Neural progenitor cell (in vitro differentiated cells): Measurements from ENCODE around the gene CAP2. TPM values are rescaled to one million over a fixed set of nuclear protein-coding genes. Genes with fewer than 3 reads are reported as not detected.

Experiments
- DNase-seq: peaks from one replicate; pipeline ENCODE4 v3.0.0-alpha.2; 2016; ENCODE audit warnings: low spot score
- H2AFZ ChIP-seq: fragments of 200-600 bp; sonication (generic); replicated peaks from 2 replicates; pipeline ENCODE4 v1.6.1; 2016; ENCODE audit warnings: antibody characterized with exemption
- H3F3A ChIP-seq: fragments of 200-600 bp; sonication (generic); 2 replicates; pipeline ENCODE4 v1.6.1; 2016; ENCODE audit warnings: antibody characterized with exemption, low read depth
- H3K27ac ChIP-seq: fragments of 200-600 bp; sonication (generic); 2 replicates; pipeline ENCODE4 v1.5.1; 2016; ENCODE audit warnings: mild to moderate bottlenecking
- H3K27me3 ChIP-seq: fragments of 200-600 bp; sonication (generic); 2 replicates; pipeline ENCODE4 v1.6.1; 2016; ENCODE audit warnings: mild to moderate bottlenecking, moderate library complexity
- H3K36me3 ChIP-seq: fragments of 200-600 bp; sonication (generic); 2 replicates; pipeline ENCODE4 v1.5.1; 2016
- H3K4me1 ChIP-seq: fragments of 200-600 bp; sonication (generic); 2 replicates; pipeline ENCODE4 v1.6.1; 2016; ENCODE audit warnings: mixed run types
- H3K4me2 ChIP-seq: fragments of 200-600 bp; sonication (generic); 2 replicates; pipeline ENCODE4 v1.6.1; 2016
- H3K4me3 ChIP-seq: fragments of 200-600 bp; sonication (generic); 2 replicates; pipeline ENCODE4 v1.5.1; 2016
- H3K79me2 ChIP-seq: fragments of 200-600 bp; sonication (generic); 2 replicates; pipeline ENCODE4 v1.6.1; 2016; ENCODE audit warnings: low read depth
- H3K9ac ChIP-seq: fragments of 200-600 bp; sonication (generic); 2 replicates; pipeline ENCODE4 v1.6.1; 2016
- H3K9me3 ChIP-seq: fragments of 200-600 bp; sonication (generic); 2 replicates; pipeline ENCODE4 v1.5.1; 2016; ENCODE audit warnings: low read depth
- H4K20me1 ChIP-seq: fragments of 200-600 bp; sonication (generic); 2 replicates; pipeline ENCODE4 v1.6.1; 2016; ENCODE audit warnings: low read depth
- H3K27ac Mint-ChIP-seq: 3 replicates; pipeline ENCODE4 v1.8.0; 2021; ENCODE audit warnings: mixed read lengths
- H3K27me3 Mint-ChIP-seq: 2 replicates; pipeline ENCODE4 v1.8.0; 2022; ENCODE audit warnings: low read depth, mild to moderate bottlenecking, inconsistent platforms, moderate library complexity, mixed read lengths; ENCODE audit not compliant: insufficient read depth
- H3K36me3 Mint-ChIP-seq: 3 replicates; pipeline ENCODE4 v1.8.0; 2021; ENCODE audit warnings: mixed read lengths
- H3K4me1 Mint-ChIP-seq: 3 replicates; pipeline ENCODE4 v1.8.0; 2021; ENCODE audit warnings: mixed read lengths
- H3K4me3 Mint-ChIP-seq: 3 replicates; pipeline ENCODE4 v1.8.0; 2021; ENCODE audit warnings: mild to moderate bottlenecking, moderate library complexity, mixed read lengths
- H3K9me3 Mint-ChIP-seq: 3 replicates; pipeline ENCODE4 v1.8.0; 2020; ENCODE audit warnings: mixed read lengths
- EZH2 ChIP-seq: fragments of 200-600 bp; sonication (generic); IDR thresholded peaks from 2 replicates; pipeline ENCODE4 v1.6.1; 2017; ENCODE audit warnings: antibody characterized with exemption, mild to moderate bottlenecking, moderate library complexity
- EZH2phosphoT487 ChIP-seq: fragments of 200-600 bp; sonication (generic); IDR thresholded peaks from 2 replicates; pipeline ENCODE4 v1.6.1; 2017; ENCODE audit warnings: antibody characterized with exemption
- total RNA-seq: library from RNA; depleted of rRNA; stranded (reverse); fragments of >200 nt; gene quantifications from 2 replicates; pipeline ENCODE4 v1.2.3, GENCODE V29; 2015; ENCODE audit warnings: low replicate concordance
- TF ChIP-seq, protein P1 (sequence below): fragments of 200-600 bp; sonication (generic); IDR thresholded peaks from 2 replicates; pipeline ENCODE4 v1.5.1; 2017; ENCODE audit warnings: antibody characterized with exemption, mild to moderate bottlenecking

Gene CAP2
- total RNA-seq, 1 donor from 2014 or later, result 27.4 TPM

DNA sequence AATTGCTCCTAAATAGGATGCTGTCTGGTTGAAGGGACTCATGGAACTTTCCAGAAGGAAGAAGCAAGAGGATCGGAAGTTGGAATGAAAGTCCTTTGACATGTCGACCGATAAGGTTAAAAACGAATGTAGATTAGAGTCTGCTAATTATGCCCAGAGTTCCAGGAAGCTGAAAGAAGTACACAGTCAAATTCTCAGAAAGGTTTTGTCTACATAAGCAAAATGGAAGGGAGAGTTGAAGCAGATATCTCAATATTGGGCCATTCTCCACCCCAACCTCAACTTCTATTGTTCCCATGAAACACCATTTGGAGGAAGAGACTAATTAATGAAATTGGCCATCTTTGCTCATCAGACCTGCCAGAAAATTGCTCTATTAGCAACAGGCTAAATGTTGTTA is 64.0 kb downstream of the CAP2 start:
- no peaks in the 10 kb centered on the region for H3K79me2 ChIP-seq
- H3K4me3 ChIP-seq, result no peak overlapping the region
- no peak for DNase-seq
- no peak overlapping the region for H3K27ac Mint-ChIP-seq
- no peaks in the 10 kb centered on the region for H4K20me1 ChIP-seq
- peaks cover 3% of the 10 kb centered on the region for H3K4me1 Mint-ChIP-seq
- no peaks in the 10 kb centered on the region for H3F3A ChIP-seq
- no peak overlapping the region for H2AFZ ChIP-seq
- no peak overlapping the region for H3K27ac ChIP-seq
- no peaks in the 10 kb centered on the region for H3K9me3 ChIP-seq
- H3K36me3 ChIP-seq, result no peaks in the 10 kb centered on the region
- peaks cover 19% of the 10 kb centered on the region for H3K36me3 Mint-ChIP-seq
- H3K27me3 Mint-ChIP-seq, result peaks cover 5% of the 10 kb centered on the region
- H3K9ac ChIP-seq, result no peak overlapping the region
- no peak overlapping the region for H3K4me2 ChIP-seq
- peaks cover 7% of the 10 kb centered on the region for H3K4me1 ChIP-seq
- TF ChIP-seq EZH2 (no peak), EZH2phosphoT487 (no peak)
- TF ChIP-seq, protein P1, sequence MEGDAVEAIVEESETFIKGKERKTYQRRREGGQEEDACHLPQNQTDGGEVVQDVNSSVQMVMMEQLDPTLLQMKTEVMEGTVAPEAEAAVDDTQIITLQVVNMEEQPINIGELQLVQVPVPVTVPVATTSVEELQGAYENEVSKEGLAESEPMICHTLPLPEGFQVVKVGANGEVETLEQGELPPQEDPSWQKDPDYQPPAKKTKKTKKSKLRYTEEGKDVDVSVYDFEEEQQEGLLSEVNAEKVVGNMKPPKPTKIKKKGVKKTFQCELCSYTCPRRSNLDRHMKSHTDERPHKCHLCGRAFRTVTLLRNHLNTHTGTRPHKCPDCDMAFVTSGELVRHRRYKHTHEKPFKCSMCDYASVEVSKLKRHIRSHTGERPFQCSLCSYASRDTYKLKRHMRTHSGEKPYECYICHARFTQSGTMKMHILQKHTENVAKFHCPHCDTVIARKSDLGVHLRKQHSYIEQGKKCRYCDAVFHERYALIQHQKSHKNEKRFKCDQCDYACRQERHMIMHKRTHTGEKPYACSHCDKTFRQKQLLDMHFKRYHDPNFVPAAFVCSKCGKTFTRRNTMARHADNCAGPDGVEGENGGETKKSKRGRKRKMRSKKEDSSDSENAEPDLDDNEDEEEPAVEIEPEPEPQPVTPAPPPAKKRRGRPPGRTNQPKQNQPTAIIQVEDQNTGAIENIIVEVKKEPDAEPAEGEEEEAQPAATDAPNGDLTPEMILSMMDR, result no peak
- H3K9me3 Mint-ChIP-seq, result peaks cover 3% of the 10 kb centered on the region
- no peaks in the 10 kb centered on the region for H3K27me3 ChIP-seq
- no peak overlapping the region for H3K4me3 Mint-ChIP-seq

DNA sequence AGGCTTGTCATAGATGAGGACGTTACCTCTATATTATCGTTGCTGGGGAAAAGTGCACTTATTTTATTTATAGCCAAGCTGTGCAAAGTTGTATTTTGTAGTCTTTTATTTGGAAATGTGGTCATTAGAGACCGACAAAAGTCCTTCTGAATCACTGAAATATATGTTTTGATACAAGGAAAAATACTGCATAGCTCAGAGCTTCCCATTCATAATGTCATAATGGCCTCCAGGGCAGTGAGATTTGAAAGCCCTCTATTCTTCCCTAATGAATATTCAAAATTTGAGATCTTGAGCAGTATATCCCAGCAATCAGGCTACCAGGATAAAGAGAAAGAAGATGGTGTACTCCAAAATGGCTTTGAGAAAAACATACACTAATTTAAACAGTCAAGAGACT is 64.6 kb downstream of the CAP2 start:
- Histone ChIP-seq H2AFZ (no peak overlapping the region), H3K79me2 (no peaks in the 10 kb centered on the region), H3K9ac (no peak overlapping the region), H3K4me3 (no peak overlapping the region), H3K36me3 (no peaks in the 10 kb centered on the region), H3K27ac (no peak overlapping the region), H3K27me3 (no peaks in the 10 kb centered on the region), H3K9me3 (no peaks in the 10 kb centered on the region), H3K4me2 (no peak overlapping the region), H3K4me1 (peaks cover 7% of the 10 kb centered on the region), H4K20me1 (no peaks in the 10 kb centered on the region), H3F3A (no peaks in the 10 kb centered on the region)
- Mint-ChIP-seq H3K4me3 (no peak overlapping the region), H3K27ac (no peak overlapping the region), H3K9me3 (peaks cover 3% of the 10 kb centered on the region), H3K4me1 (peaks cover 3% of the 10 kb centered on the region), H3K27me3 (peaks cover 5% of the 10 kb centered on the region), H3K36me3 (peaks cover 19% of the 10 kb centered on the region)
- TF ChIP-seq EZH2phosphoT487 (no peak), EZH2 (no peak)
- TF ChIP-seq, protein P1, result no peak
- DNase-seq, result no peak

DNA sequence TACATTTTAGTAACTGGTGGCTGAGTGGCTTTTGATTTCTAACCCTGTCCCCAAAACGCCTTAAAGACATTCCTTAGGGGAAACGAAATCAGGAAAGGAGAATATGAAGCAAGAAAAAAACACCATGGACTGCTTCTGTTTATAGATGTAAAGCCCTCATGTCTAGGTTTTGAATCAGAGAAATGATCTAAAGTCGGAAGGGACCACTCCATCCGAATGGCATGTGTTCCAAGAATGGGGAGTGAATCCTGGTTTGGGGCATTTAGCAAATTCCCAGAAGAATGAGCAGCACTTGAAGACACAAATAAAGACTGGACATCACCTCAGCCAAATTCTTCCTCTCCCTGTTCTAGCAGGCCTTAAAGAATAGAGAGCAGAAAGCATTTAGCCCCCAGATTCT is 65.6 kb downstream of the CAP2 start:
- Histone ChIP-seq H4K20me1 (no peaks in the 10 kb centered on the region), H3K4me3 (no peak overlapping the region), H3K4me2 (no peak overlapping the region), H3F3A (no peaks in the 10 kb centered on the region), H2AFZ (no peak overlapping the region), H3K79me2 (no peaks in the 10 kb centered on the region), H3K4me1 (peaks cover 7% of the 10 kb centered on the region), H3K36me3 (no peaks in the 10 kb centered on the region), H3K9ac (no peak overlapping the region), H3K9me3 (no peaks in the 10 kb centered on the region), H3K27ac (no peak overlapping the region), H3K27me3 (no peaks in the 10 kb centered on the region)
- H3K4me3 Mint-ChIP-seq, result no peak overlapping the region
- DNase-seq, result no peak
- H3K9me3 Mint-ChIP-seq, result peaks cover 3% of the 10 kb centered on the region
- peaks cover 28% of the 10 kb centered on the region for H3K36me3 Mint-ChIP-seq
- H3K4me1 Mint-ChIP-seq, result peaks cover 3% of the 10 kb centered on the region
- peaks cover 5% of the 10 kb centered on the region for H3K27me3 Mint-ChIP-seq
- no peak for TF ChIP-seq EZH2phosphoT487
- no peak overlapping the region for H3K27ac Mint-ChIP-seq

DNA sequence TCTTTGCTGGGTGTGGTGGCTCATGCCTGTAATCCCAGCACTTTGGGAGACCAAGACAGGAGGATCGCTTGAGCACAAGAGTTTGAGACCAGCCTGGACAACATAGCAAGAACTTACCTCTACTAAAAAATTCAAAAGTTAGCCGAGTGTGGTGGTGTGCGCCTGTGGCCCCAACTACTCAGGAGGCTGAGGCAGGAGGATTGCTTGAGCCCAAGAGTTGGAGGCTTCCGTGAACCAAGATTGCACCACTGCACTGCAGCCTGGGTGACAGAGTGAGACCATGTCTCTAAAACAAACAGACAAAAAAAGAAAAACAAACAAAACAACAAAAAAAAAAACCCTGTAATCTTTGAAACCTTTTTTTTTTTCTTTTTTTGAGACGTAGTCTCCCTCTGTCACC is 67.5 kb downstream of the CAP2 start:
- H2AFZ ChIP-seq, result no peak overlapping the region
- H4K20me1 ChIP-seq, result no peaks in the 10 kb centered on the region
- TF ChIP-seq EZH2phosphoT487, result no peak
- no peak for TF ChIP-seq EZH2
- TF ChIP-seq, protein P1, result no peak
- H3K9me3 Mint-ChIP-seq, result no peaks in the 10 kb centered on the region
- no peak overlapping the region for H3K9ac ChIP-seq
- DNase-seq, result no peak
- peaks cover 3% of the 10 kb centered on the region for H3K27me3 Mint-ChIP-seq
- no peaks in the 10 kb centered on the region for H3K27me3 ChIP-seq
- peaks cover 3% of the 10 kb centered on the region for H3K4me1 Mint-ChIP-seq
- H3K79me2 ChIP-seq, result no peaks in the 10 kb centered on the region
- no peaks in the 10 kb centered on the region for H3F3A ChIP-seq
- no peak overlapping the region for H3K4me3 ChIP-seq
- no peaks in the 10 kb centered on the region for H3K36me3 ChIP-seq
- no peaks in the 10 kb centered on the region for H3K9me3 ChIP-seq
- H3K4me2 ChIP-seq, result no peak overlapping the region
- H3K4me3 Mint-ChIP-seq, result no peak overlapping the region
- H3K4me1 ChIP-seq, result no peaks in the 10 kb centered on the region
- peaks cover 24% of the 10 kb centered on the region for H3K36me3 Mint-ChIP-seq
- H3K27ac Mint-ChIP-seq, result no peak overlapping the region
- no peak overlapping the region for H3K27ac ChIP-seq
